ENCODE results near the gene HIF1AN.
"Not testable (repeated sequence)": the region's sequence is repeated elsewhere in the genome, so short reads cannot be mapped to it uniquely, and the experiment has no call there.

Gene HIF1AN

DNA sequence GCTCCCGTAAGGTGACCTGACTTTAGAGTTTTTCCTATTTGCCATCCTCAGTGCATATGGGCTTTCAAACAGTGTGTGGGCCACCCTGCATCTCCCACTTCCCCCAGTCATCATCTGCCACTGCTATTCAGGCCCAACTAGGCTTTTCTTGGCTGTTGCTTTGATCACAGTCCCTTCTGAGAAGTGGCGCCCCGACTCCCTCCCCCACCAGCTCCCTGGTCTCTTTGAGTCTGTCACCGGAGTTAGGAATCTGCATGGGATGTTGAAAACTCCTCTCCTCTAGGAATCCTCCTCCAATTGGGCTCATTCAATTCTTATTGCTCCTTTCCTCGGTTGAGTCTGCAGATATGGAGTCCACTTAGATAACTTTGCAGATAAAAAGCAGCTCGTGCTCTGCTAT, 32.1 kb downstream of the HIF1AN start:
- no peak for DNase-seq

DNA sequence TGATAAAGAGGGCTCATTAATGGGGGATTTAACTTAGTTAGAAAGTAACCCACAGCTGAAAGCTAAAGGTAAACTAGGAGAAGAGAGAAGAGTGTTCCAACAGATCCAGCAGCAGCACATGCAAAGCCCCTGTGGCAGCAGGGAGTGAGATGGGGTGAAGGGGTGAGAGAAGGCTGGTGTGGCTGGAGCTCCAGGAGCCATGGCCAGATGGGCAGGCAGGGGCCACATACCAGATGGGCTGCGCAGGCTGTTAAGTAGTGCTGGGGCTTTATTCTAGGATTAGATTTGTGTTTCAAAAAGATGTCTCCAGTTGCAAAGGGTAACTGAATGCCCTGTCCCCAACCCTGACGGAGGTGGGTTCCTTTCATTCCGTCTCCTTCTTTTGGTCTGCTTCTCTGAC, 33.2 kb downstream of the HIF1AN start:
- DNase-seq = no peak

DNA sequence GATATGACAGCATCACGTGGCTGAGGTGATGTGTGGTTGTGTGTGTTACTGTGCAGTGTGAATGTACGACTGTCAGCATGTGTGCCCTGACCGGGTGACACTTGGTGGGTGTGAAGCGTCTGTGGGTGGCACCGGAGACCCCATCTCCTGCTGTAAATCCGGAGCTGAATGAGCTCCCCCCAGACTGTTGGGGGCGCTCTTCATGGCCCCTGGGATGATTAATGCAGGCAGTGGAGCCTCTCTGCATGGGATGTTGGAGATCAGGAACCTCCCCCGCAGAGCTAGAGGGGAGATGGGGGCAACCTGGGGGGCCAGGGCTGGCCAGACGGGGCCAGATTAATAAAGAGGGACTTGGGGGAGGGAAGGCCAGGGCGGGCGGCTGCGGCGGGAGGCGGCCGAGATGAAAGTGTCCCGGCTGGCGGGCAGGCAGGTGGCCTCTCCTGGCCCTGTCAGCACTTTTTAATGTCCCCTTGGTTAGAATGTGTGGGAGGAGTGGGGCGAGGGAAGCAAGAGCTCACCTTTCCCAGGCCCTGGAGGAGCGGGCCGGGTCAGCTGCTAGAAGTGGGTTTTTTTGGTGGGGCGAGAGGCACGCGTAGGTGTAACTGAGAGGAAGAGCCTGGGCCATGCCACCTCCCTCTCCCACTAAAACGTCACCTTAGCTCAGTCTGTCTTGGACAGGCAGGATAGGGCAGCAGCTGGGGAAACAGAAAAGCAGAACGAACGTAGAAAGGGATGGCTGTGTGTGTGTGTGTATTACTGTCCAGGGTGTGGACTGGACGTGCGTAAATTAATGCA, 34.1 kb downstream of the HIF1AN start:
- DNase-seq = peak; percentile 11

DNA sequence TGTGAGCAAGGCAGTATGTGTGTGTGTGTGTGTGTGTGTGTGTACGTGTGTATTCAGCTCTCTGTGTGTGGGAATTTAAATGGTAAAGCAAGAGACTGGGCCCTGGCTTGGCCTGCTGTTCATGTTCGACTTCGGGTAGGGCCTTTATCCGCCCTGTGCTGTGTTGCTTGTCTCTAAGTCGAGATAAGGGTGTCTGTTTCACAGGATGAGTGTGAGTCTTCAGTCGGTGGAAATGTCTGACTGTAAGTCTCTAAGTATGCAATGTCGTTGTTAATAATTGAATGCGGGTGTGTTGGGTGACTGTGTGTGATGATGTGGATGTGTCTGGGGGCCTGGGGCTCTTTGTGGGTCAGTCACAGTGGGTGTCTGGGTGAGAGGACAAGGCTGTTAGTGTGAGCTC, 34.8 kb downstream of the HIF1AN start:
- DNase-seq = no peak

DNA sequence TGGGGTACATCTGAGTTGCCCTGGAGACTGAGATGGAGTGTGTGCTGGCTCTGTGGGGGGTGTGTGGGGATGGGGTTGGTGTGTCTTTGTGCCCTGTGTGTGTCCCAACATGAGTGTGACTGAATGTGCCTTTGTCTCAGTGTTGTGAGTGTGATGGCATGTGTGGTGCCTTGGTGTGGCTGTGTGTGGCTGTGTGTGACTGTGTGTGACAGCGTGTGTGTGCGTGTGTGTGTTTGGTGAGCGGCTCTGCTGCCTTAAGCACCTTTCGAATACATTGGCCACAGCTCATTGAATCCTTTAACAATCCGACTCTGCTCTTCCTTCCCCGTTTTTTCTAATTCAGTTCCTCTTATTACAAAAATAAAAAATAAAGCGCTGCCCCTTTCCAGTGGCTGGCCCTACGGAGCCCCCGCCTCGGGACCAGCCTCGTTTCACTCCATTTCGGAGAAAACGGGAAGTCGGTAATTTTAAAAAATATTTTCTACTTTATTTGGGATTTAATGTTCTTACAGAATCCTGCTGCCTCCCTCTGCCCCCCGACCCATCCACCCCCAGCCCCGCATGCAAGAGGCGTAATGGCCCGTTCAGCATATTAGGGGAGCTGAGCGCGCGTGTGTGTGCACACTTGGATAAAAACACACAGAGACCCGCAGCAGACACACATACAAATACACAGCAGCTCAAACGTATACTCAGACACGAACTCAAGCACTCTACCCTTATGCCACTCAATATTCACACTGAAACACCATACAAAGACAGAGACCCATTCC, 35.5 kb downstream of the HIF1AN start:
- no peak for DNase-seq

DNA sequence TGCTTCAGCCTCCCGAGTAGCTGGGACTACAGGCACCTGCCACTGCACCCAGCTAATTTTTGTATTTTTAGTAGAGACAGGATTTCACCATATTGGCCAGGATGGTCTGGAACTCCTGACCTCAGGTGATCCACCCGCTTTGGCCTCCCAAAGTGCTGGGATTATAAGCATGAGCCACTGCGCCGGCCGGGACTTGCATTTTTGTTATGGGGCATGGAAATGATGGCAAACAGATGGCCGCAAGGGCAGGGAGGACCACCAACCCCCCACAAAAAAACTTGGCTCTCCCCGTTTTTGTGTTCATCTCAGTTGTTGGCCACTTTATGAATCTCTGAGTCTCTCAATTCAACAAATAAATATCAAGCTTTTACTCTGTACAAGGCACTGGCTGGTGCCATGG, 39.4 kb downstream of the HIF1AN start:
- DNase-seq = not testable (repeated sequence)

DNA sequence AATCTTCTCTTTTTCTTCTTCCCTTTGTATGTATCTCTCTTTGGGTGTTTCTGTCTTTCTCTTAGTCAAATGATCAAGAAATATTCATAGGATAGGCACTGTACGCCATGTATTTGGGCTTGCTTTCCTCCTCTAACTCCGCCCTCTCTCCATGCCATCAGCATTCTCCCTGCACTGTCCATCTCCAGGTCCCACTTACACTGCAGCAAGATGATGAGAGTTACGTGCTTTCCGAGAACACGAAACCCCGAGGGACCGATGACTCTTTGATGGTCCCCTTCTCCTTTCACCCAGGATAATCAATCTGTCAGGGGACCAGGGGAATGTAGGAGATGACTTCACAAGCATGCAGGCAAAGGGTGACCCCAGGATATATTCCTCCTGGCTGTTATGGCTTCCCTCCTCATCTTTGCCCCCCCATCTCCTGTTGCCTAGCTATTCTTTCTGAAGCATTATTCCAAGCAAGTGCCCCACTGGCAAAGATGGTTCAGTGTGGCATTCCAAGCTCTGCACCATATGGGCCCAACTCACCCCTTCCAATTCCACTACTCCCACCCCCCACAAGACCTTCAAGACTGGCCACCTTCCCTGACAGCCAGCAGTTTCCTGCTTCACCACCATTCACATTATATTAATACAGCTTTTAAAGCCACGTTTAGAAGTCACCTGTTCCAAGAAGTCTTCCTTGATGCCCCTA, 40.0 kb downstream of the HIF1AN start:
- no peak for DNase-seq

DNA sequence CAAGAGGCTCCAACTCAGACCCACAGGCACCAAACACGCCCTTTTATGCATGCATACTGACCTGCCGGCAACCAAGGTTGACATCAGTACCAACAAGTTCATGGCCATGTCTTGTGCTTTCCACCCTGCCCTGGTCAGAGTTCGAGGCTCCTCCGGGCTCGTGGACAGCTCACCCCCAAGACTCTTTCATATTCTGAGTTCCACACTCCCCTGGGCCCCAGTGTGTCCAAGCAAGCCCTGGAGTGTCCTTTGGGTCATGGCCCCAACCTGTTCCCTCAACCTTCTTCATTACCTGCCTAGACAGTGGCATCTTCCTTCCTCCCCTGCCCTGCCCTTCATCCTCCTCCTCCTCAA, 40.5 kb downstream of the HIF1AN start:
- DNase-seq = no peak

DNA sequence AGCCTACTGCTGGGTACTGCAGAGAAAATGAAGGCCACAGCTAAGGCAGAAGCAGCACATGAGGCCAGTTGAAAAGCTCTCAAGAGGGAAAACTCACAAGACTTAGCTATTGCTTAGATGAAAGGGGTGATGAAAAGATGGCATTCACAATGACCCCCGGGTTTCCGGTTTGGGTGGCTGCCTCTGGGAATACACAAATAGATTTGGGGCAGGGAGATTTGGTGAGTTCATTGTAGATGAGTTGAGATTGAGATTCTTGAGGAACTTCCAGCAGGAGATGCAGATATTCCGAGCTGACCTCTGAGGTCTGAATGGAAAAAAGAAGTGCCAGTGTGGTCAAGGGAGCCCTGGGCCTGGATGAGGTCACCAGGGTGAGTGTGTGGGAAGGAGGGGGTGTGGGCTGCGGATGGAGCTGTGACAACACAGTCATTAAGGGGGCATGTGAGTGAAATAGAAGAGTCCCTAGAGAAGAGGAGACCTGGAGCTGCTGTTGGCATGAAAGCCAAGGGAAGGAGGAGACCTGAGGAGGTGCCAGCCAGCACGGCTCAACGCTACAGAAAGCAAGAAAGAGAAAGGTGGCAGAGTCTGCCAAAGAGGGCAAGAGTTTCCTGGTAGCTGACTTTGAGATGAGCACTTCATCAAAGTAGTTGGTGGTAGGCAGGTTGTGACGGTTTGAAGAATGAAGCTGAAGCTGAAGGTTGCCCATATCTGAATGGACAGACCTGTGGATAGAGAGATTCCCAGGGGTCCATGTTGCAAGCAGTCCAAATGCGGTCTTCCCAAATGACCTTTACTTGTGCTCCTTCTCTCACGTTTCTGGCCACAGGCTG, 43.7 kb downstream of the HIF1AN start:
- DNase-seq = no peak

DNA sequence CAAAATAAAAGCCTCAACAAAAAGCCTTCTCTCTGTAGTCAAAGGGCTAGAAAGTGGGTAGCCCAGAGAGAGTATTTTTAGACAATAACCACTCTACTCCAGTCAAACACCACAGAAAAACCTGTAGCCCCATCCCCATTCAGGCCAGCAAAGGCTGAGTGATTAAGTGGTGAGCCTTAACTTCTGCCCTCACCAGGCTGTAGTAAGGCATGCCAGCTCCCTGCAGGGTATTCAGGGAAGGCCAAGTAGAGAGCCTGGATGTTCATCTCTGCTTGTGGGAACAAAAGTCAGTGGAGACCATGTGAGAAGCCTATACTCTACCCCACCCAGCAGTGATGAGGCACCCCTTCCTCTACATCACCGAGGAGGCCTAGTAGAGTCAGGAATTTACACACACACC, 51.2 kb downstream of the HIF1AN start:
- DNase-seq = no peak

DNA sequence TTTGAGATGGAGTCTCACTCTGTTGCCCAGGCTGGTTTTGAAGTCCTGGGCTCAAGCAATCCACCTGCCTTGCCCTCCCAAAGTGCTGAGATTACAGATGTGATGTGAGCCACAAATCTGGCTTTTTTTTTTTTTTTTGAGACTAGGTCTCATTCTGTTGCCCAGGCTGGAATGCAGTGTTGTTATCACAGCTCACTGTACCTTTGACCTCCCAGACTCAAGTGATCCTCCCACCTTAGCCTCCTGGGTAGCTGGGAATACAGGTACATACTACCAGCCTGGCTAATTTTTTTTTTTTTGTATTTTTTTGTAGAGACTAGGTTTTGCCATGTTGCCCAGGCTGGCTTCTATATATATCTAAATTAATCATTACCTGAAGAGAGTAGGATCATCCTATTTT, 62.4 kb downstream of the HIF1AN start:
- no peak for DNase-seq

DNA sequence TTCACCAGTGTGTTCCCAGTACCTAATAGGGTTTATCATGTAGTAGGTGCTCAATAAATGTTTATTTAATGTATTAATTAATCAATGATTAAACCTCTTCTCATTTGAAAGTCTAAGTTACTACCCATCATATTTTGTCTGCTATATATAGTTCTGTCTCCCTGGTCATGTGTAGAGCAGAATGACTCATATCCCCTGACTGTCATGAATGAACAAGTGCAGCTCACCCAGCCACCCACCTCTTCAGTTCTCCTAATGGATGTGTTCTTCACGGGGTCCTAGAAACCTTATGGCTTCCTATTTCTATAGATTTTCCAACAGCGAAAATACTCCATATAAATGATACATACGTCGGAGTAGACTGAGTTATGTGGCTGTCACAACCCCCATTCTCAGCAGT, 64.5 kb downstream of the HIF1AN start:
- no peak for DNase-seq

DNA sequence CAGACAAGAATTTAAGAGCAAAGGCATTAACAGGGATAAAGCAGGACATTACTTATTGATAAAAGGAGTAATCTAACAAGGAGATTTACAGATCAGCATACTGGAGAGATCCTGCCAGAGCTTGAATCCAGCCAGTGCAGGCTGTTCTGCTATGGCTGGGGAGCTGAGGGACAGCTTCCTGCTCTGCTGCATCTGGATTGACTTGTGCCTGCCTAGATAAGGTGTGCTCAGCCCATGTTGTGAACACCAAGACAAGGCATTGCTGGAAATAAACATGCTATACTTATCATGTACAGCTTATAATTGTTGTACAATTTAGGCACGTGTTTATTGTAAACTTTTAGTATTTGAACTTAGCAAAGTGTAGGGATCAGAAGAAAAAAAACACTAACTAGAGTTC, 71.7 kb downstream of the HIF1AN start:
- DNase-seq = no peak
